Stimulated activated CD4-positive, alpha-beta T cell treated with anti-CD3 and anti-CD28 coated beads, Interleukin-2, amount 100 ng/mL, for 48 hours (primary cell): ENCODE data around the gene XRCC1.
"Not testable (repeated sequence)": the region's sequence is repeated elsewhere in the genome, so short reads cannot be mapped to it uniquely, and the experiment has no call there.

ENCODE experiments used
- DNase-seq, 2 donors: peaks; one replicate each; pipeline ENCODE4 v3.0.0-alpha.2; 2020

Gene XRCC1

GRCh38 chr19:43575156-43575950, at the start of gene XRCC1, which contains the start of gene PINLYP:
XRCC1 (minus strand) TSS chr19:43575527; CDS start chr19:43575458, 69 bp downstream.
PINLYP (plus strand) TSS chr19:43575801; CDS start chr19:43577192, 1,391 bp downstream.
- DNase-seq, result peak; percentile 91 to 94

GRCh38 chr19:43624933-43625332, 49.6 kb upstream of the XRCC1 start:
- peak; percentile 82 to 87 for DNase-seq

GRCh38 chr19:43623889-43624670, 48.8 kb upstream of the XRCC1 start:
- no peak for DNase-seq

- DNase-seq, result no peak
These were observed 47.6 kb upstream of the XRCC1 start for GRCh38 chr19:43622956-43623355.

- DNase-seq, result no peak
These were observed 46.7 kb upstream of the XRCC1 start for GRCh38 chr19:43622070-43622469.

- peak; percentile 80 to 81 for DNase-seq
These were observed 45.0 kb upstream of the XRCC1 start for GRCh38 chr19:43620061-43621001.

GRCh38 chr19:43619262-43620060, 44.1 kb upstream of the XRCC1 start, which contains the start of gene ZNF428:
ZNF428 (minus strand) TSS chr19:43619629; CDS start chr19:43614304, 5,325 bp downstream.
- peak; percentile 78 to 83 for DNase-seq

GRCh38 chr19:43618921-43619261, 43.6 kb upstream of the XRCC1 start:
- peak; percentile 40 to 44 for DNase-seq

- no peak for DNase-seq
These were observed 41.6 kb upstream of the XRCC1 start for GRCh38 chr19:43616954-43617353.

- DNase-seq, result no peak
These were observed 41.0 kb upstream of the XRCC1 start for GRCh38 chr19:43616306-43616705.

GRCh38 chr19:43612374-43612773, 37.0 kb upstream of the XRCC1 start:
- DNase-seq, result no peak

GRCh38 chr19:43611788-43612187, 36.5 kb upstream of the XRCC1 start, which contains the start of gene SRRM5:
SRRM5 (plus strand) TSS chr19:43612088; CDS start chr19:43612122, 34 bp downstream.
- DNase-seq, result no peak

- DNase-seq, result no peak
These were observed 35.2 kb upstream of the XRCC1 start for GRCh38 chr19:43610493-43610892.

GRCh38 chr19:43609872-43610271, 34.5 kb upstream of the XRCC1 start:
- no peak for DNase-seq

GRCh38 chr19:43607238-43608205, 32.2 kb upstream of the XRCC1 start:
- no peak for DNase-seq

- DNase-seq, result no peak
These were observed 31.4 kb upstream of the XRCC1 start for GRCh38 chr19:43606569-43607229.

- DNase-seq, result no peak
These were observed 30.7 kb upstream of the XRCC1 start for GRCh38 chr19:43605875-43606568.

- not testable (repeated sequence) for DNase-seq
These were observed 25.0 kb upstream of the XRCC1 start for GRCh38 chr19:43600326-43600725.

- no peak for DNase-seq
These were observed 24.4 kb upstream of the XRCC1 start for GRCh38 chr19:43599635-43600295.
